Panc1 (cell line): ENCODE results near the gene TIMM13. TPM values are rescaled to one million over a fixed set of nuclear protein-coding genes. Genes with fewer than 3 reads are reported as not detected.
A peak's percentile ranks its signal among the peaks of the same experiment; 100 is the strongest.

Source experiments
- ATAC-seq: fragments of 200-7000 bp; cut with Tn5 transposase; 2 replicates; pipeline ENCODE4 v1.9.1; 2020; ENCODE audit warnings: mild to moderate bottlenecking, moderate library complexity
- BruUV-seq: library from RNA; stranded (reverse); fragments of 400-500 nt; replicated peaks from 2 replicates; lab custom pipeline; 2021; lab: Mats Ljungman, UMichigan
- CTCF ChIA-PET: fragments of 300-600 bp; sonication (Branson Sonifier 250); formaldehyde crosslinking; loops from one replicate; lab custom pipeline; 2022; ENCODE audit warnings: antibody characterized with exemption; lab: Charles Lee
- POLR2A ChIA-PET: fragments of 300-600 bp; sonication (Branson Sonifier 250); formaldehyde crosslinking; loops from one replicate; lab custom pipeline; 2022; ENCODE audit warnings: antibody characterized with exemption; lab: Charles Lee
- DNase-seq: peaks from one replicate; pipeline ENCODE4 v3.0.0-alpha.2; 2010; ENCODE audit warnings: low read depth, low spot score
- H3K27ac ChIP-seq: 2 replicates; pipeline ENCODE4 v1.5.1; 2011; ENCODE audit warnings: mild to moderate bottlenecking, low read length, inconsistent platforms
- H3K27me3 ChIP-seq: fragments of 200-500 bp; sonication (Bioruptor generic); 2 replicates; pipeline ENCODE4 v1.6.0; 2014; ENCODE audit warnings: low read length, inconsistent platforms; ENCODE audit not compliant: control insufficient read depth, insufficient read depth
- H3K36me3 ChIP-seq: fragments of 200-500 bp; sonication (Bioruptor generic); 2 replicates; pipeline ENCODE4 v1.5.1; 2014; ENCODE audit warnings: inconsistent platforms, mild to moderate bottlenecking, low read length, moderate library complexity; ENCODE audit not compliant: control insufficient read depth, insufficient read depth
- H3K4me1 ChIP-seq: 2 replicates; pipeline ENCODE4 v1.5.1; 2011; ENCODE audit warnings: inconsistent platforms, mild to moderate bottlenecking, low read length, moderate library complexity; ENCODE audit not compliant: control insufficient read depth, insufficient read depth
- H3K4me3 ChIP-seq, 2 experiments: 2 replicates each; pipeline ENCODE4 v1.5.1; 2011 to 2012; ENCODE audit warnings: low read depth in 2 of 2, low read length in 2 of 2, mild to moderate bottlenecking in 2 of 2, inconsistent platforms in 1 of 2, moderate library complexity in 1 of 2
- H3K9me3 ChIP-seq: fragments of 200-500 bp; sonication (Bioruptor generic); 2 replicates; pipeline ENCODE4 v1.5.1; 2014; ENCODE audit warnings: low read depth, mild to moderate bottlenecking, inconsistent platforms, low read length, moderate library complexity; ENCODE audit not compliant: control insufficient read depth, insufficient read depth
- POLR2AphosphoS5 ChIP-seq: IDR thresholded peaks from 2 replicates; pipeline ENCODE4 v1.6.1; 2012; ENCODE audit warnings: mild to moderate bottlenecking, low read depth, low read length, moderate library complexity
- SIN3A ChIP-seq: IDR thresholded peaks from 2 replicates; pipeline ENCODE4 v1.6.1; 2012; ENCODE audit warnings: low read depth, mild to moderate bottlenecking, low read length, moderate library complexity, borderline replicate concordance; ENCODE audit not compliant: insufficient read depth
- TCF7L2 ChIP-seq: IDR thresholded peaks from 2 replicates; pipeline ENCODE4 v1.6.1; 2011; ENCODE audit warnings: mild to moderate bottlenecking, low read depth, low read length, inconsistent platforms
- in situ Hi-C: cut with HindIII; loops from 2 replicates; pipeline ENCODE4 v1.10.0; 2016; ENCODE audit warnings: low sequenced_read_pairs, low pct_unique_long_range_greater_than_20kb
- intact Hi-C: fragments of 100-400 bp; cut with micrococcal nuclease; formaldehyde crosslinking; loops from one replicate; pipeline ENCODE4 v1.10.0; 2022; ENCODE audit not compliant: unreplicated experiment
- total RNA-seq: library from RNA; stranded (reverse); gene quantifications from one replicate; pipeline ENCODE4 v1.2.1, GENCODE V29; 2021; ENCODE audit not compliant: unreplicated experiment
- TF ChIP-seq, protein P1 (sequence below): fragments of 450-650 bp; IDR thresholded peaks from 2 replicates; pipeline ENCODE4 v1.5.1; 2017; ENCODE audit warnings: mild to moderate bottlenecking
- TF ChIP-seq, protein P2 (sequence below), 2 experiments: IDR thresholded peaks; 2 replicates each; pipeline ENCODE4 v1.6.1; 2011 to 2012; ENCODE audit warnings: low read depth in 2 of 2, control low read depth in 1 of 2, low read length in 1 of 2, mild to moderate bottlenecking in 1 of 2, moderate library complexity in 1 of 2; ENCODE audit not compliant: insufficient read depth in 1 of 2

The TIMM13 gene
- total RNA-seq, 1 experiment from 2014 or later: 128 TPM

DNA sequence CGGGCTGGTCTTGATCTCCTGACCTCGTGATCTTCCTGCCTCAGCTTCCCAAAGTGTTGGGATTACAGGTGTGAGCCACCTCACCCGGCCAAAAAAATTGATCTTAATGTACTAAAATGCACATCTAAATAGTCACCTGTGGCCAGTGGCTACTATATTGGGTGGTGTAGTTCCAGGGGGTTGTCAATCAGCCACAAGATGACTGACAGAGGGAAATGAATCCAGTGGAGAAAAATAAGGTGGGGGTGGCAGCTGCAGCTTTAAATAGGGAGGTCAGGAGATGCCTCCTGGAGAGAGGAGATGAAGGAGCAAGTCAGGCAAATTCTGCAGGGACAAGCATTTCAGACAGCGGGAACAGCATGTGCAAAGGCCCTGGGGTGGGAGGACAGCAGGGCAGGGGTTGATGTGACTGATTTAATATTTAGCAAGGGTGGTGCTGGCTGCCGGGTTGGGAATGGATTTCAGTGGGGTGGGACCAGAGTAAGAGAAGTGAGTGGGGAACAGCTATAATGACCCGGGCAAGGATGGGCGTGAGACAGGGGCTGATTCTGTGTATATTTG is 18.0 kb downstream of the TIMM13 start:
- no peaks in the 10 kb centered on the region for H3K4me1 ChIP-seq
- DNase-seq: no peak
- in situ Hi-C loops: no loop called here
- no peak overlapping the region for H3K4me3 ChIP-seq
- no peaks in the 10 kb centered on the region for H3K9me3 ChIP-seq
- no TSS peak for BruUV-seq
- H3K27ac ChIP-seq: no peak overlapping the region
- ChIA-PET CTCF (no interaction called here), POLR2A (interaction anchor here (0.6 kb wide), 1 partner anchor 237 kb away, joined by 3 read pairs; no protein-coding TSS in a partner anchor)
- no peaks in the 10 kb centered on the region for H3K36me3 ChIP-seq
- ATAC-seq: no peak
- TF ChIP-seq POLR2AphosphoS5: no peak
- TF ChIP-seq SIN3A: no peak
- TF ChIP-seq, protein P1, sequence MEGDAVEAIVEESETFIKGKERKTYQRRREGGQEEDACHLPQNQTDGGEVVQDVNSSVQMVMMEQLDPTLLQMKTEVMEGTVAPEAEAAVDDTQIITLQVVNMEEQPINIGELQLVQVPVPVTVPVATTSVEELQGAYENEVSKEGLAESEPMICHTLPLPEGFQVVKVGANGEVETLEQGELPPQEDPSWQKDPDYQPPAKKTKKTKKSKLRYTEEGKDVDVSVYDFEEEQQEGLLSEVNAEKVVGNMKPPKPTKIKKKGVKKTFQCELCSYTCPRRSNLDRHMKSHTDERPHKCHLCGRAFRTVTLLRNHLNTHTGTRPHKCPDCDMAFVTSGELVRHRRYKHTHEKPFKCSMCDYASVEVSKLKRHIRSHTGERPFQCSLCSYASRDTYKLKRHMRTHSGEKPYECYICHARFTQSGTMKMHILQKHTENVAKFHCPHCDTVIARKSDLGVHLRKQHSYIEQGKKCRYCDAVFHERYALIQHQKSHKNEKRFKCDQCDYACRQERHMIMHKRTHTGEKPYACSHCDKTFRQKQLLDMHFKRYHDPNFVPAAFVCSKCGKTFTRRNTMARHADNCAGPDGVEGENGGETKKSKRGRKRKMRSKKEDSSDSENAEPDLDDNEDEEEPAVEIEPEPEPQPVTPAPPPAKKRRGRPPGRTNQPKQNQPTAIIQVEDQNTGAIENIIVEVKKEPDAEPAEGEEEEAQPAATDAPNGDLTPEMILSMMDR: no peak
- no peak for TF ChIP-seq TCF7L2
- TF ChIP-seq, protein P2, sequence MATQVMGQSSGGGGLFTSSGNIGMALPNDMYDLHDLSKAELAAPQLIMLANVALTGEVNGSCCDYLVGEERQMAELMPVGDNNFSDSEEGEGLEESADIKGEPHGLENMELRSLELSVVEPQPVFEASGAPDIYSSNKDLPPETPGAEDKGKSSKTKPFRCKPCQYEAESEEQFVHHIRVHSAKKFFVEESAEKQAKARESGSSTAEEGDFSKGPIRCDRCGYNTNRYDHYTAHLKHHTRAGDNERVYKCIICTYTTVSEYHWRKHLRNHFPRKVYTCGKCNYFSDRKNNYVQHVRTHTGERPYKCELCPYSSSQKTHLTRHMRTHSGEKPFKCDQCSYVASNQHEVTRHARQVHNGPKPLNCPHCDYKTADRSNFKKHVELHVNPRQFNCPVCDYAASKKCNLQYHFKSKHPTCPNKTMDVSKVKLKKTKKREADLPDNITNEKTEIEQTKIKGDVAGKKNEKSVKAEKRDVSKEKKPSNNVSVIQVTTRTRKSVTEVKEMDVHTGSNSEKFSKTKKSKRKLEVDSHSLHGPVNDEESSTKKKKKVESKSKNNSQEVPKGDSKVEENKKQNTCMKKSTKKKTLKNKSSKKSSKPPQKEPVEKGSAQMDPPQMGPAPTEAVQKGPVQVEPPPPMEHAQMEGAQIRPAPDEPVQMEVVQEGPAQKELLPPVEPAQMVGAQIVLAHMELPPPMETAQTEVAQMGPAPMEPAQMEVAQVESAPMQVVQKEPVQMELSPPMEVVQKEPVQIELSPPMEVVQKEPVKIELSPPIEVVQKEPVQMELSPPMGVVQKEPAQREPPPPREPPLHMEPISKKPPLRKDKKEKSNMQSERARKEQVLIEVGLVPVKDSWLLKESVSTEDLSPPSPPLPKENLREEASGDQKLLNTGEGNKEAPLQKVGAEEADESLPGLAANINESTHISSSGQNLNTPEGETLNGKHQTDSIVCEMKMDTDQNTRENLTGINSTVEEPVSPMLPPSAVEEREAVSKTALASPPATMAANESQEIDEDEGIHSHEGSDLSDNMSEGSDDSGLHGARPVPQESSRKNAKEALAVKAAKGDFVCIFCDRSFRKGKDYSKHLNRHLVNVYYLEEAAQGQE (IDR thresholded peaks at IDR 0.05; ENCODE audit: insufficient read depth in 1 of 2, low read depth in 2 of 2, low read length in 1 of 2): no peak
- intact Hi-C loops: no loop called here
- H3K27me3 ChIP-seq: no peaks in the 10 kb centered on the region

DNA sequence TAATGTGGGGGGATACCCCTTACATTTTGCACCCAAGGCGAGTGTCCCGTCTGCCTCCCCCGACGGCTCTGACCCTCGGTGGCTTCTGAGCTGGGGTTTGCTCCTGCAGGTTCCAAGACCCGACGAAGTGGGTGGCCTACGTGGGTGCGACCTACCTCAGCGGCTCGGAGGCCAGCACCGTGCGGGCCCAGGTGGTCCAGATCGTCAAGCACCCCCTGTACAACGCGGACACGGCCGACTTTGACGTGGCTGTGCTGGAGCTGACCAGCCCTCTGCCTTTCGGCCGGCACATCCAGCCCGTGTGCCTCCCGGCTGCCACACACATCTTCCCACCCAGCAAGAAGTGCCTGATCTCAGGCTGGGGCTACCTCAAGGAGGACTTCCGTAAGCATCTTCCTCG is 19.1 kb downstream of the TIMM13 start:
- in situ Hi-C loops: no loop called here
- ATAC-seq (peak; percentile 33; the same call in 1 of the 2 replicates), DNase-seq (no peak)
- Histone ChIP-seq H3K9me3 (no peaks in the 10 kb centered on the region), H3K4me3 (no peak overlapping the region), H3K36me3 (no peaks in the 10 kb centered on the region), H3K27ac (no peak overlapping the region), H3K27me3 (no peaks in the 10 kb centered on the region), H3K4me1 (no peaks in the 10 kb centered on the region)
- intact Hi-C loops: no loop called here
- CTCF ChIA-PET: no interaction called here
- no TSS peak for BruUV-seq
- POLR2A ChIA-PET: no interaction called here
- no peak for TF ChIP-seq TCF7L2
- no peak for TF ChIP-seq POLR2AphosphoS5
- TF ChIP-seq SIN3A: no peak
- TF ChIP-seq, protein P2 (IDR thresholded peaks at IDR 0.05; ENCODE audit: insufficient read depth in 1 of 2, low read depth in 2 of 2, low read length in 1 of 2): no peak
- TF ChIP-seq, protein P1: no peak
